Liver (tissue), 9 donors: ENCODE results near the gene ZNF331. TPM values are rescaled to one million over a fixed set of nuclear protein-coding genes. Genes with fewer than 3 reads are reported as not detected.

Experiments
- DNase-seq: peaks from one replicate; pipeline ENCODE4 v3.0.0-alpha.2; 2017; ENCODE audit warnings: low spot score
- H3K27ac ChIP-seq, 2 donors: one replicate each; pipeline ENCODE4 v1.7.0; 2013; ENCODE audit warnings: inconsistent platforms in 2 of 2, low read length in 2 of 2, control low read depth in 1 of 2, low read depth in 1 of 2, mild to moderate bottlenecking in 1 of 2
- H3K27me3 ChIP-seq, 4 donors: one replicate each; pipeline versions ENCODE4 v1.6.1 to v1.7.0; 2013; ENCODE audit warnings: low read length in 3 of 4, inconsistent platforms in 1 of 4, mild to moderate bottlenecking in 1 of 4, moderate library complexity in 1 of 4; ENCODE audit not compliant: control insufficient read depth in 4 of 4, insufficient read depth in 4 of 4
- H3K36me3 ChIP-seq, 4 donors: one replicate each; pipeline versions ENCODE4 v1.6.1 to v1.7.0; 2013; ENCODE audit warnings: low read length in 3 of 4, mild to moderate bottlenecking in 3 of 4, low read depth in 1 of 4, moderate library complexity in 1 of 4; ENCODE audit not compliant: control insufficient read depth in 4 of 4, insufficient read depth in 3 of 4
- H3K4me1 ChIP-seq, 4 donors: one replicate each; pipeline versions ENCODE4 v1.6.1 to v1.7.0; 2013; ENCODE audit warnings: low read length in 3 of 4, mild to moderate bottlenecking in 3 of 4, moderate library complexity in 1 of 4; ENCODE audit not compliant: control insufficient read depth in 4 of 4, insufficient read depth in 4 of 4
- H3K4me3 ChIP-seq, 3 donors: one replicate each; pipeline versions ENCODE4 v1.6.1 to v1.7.0; 2013; ENCODE audit warnings: low read length in 3 of 3, control low read depth in 1 of 3, low read depth in 1 of 3, mild to moderate bottlenecking in 1 of 3
- H3K9ac ChIP-seq, 2 donors: one replicate each; pipeline ENCODE4 v1.7.0; 2013; ENCODE audit warnings: low read length in 2 of 2, mild to moderate bottlenecking in 2 of 2, moderate library complexity in 2 of 2, control low read depth in 1 of 2, low read depth in 1 of 2
- H3K9me3 ChIP-seq, 4 donors: one replicate each; pipeline versions ENCODE4 v1.6.1 to v1.7.0; 2013; ENCODE audit warnings: low read length in 3 of 4; ENCODE audit not compliant: control insufficient read depth in 4 of 4
- ATF3 ChIP-seq: IDR thresholded peaks from 2 replicates; pipeline ENCODE4 v1.6.1; 2016; ENCODE audit warnings: antibody characterized with exemption
- EGR1 ChIP-seq, 2 donors: IDR thresholded peaks; 2 replicates each; pipeline ENCODE4 v1.6.1; 2016 to 2018; ENCODE audit warnings: antibody characterized with exemption in 2 of 2, low read depth in 2 of 2
- FOXA1 ChIP-seq: IDR thresholded peaks from 2 replicates; pipeline ENCODE4 v1.6.1; 2016; ENCODE audit warnings: antibody characterized with exemption
- FOXA2 ChIP-seq: IDR thresholded peaks from 2 replicates; pipeline ENCODE4 v1.6.1; 2016; ENCODE audit warnings: antibody characterized with exemption
- HNF4A ChIP-seq, 2 donors: conservative IDR thresholded peaks; 2 replicates each; pipeline ENCODE4 v1.6.1; 2016; ENCODE audit warnings: antibody characterized with exemption in 2 of 2, mild to moderate bottlenecking in 2 of 2
- HNF4G ChIP-seq: IDR thresholded peaks from 2 replicates; pipeline ENCODE4 v1.6.1; 2016; ENCODE audit warnings: antibody characterized with exemption
- JUND ChIP-seq, 2 donors: IDR thresholded peaks; 2 replicates each; pipeline ENCODE4 v1.6.1; 2016; ENCODE audit warnings: antibody characterized with exemption in 2 of 2
- REST ChIP-seq: IDR thresholded peaks from 2 replicates; pipeline ENCODE4 v1.6.1; 2016; ENCODE audit warnings: antibody characterized with exemption, mild to moderate bottlenecking
- RXRA ChIP-seq, 2 donors: IDR thresholded peaks; 2 replicates each; pipeline ENCODE4 v1.6.1; 2017 to 2018; ENCODE audit warnings: antibody characterized with exemption in 2 of 2, mild to moderate bottlenecking in 1 of 2
- SP1 ChIP-seq: IDR thresholded peaks from 2 replicates; pipeline ENCODE4 v1.6.1; 2018; ENCODE audit warnings: antibody characterized with exemption, mild to moderate bottlenecking
- TAF1 ChIP-seq: conservative IDR thresholded peaks from 2 replicates; pipeline ENCODE4 v1.6.1; 2016; ENCODE audit warnings: antibody characterized with exemption, mild to moderate bottlenecking
- whole genome bisulfite sequencing: extraction: QIAGEN DNeasy Blood & Tissue Kit; methylation state at CpG from one replicate; pipeline ENCODE4 v1.1.7; 2013; 5-methylcytosine and 5-hydroxymethylcytosine counted together
- polyA plus RNA-seq, 2 donors: library from polyadenylated mRNA; stranded (reverse) in 1 of 2; unstranded in 1 of 2; fragments of 200-250 nt in 1 of 2; fragments of >200 nt in 1 of 2; fragmentation: Nextera tagmentation in 1 of 2; extraction: Ambion mirVana in 1 of 2; gene quantifications; one replicate each; pipeline versions ENCODE4 v1.2.1 to v1.2.3, GENCODE V29; 2013 to 2015
- total RNA-seq, 2 donors: library from RNA; depleted of rRNA; stranded (reverse); fragments of >200 nt; gene quantifications; one replicate each; pipeline ENCODE4 v1.2.3, GENCODE V29; 2014
- TF ChIP-seq, protein P1 (sequence below): IDR thresholded peaks from 2 replicates; pipeline ENCODE4 v1.6.1; 2016; ENCODE audit warnings: antibody characterized with exemption
- donor health status: healthy.
- donor health status: healthy.
- donor health status: healthy.
- donor health status: healthy.
- donor health status: healthy.

Gene ZNF331
- total and polyA plus RNA-seq, 4 donors, result 2.8 to 9.7 (median 5.7) TPM

- Histone ChIP-seq H3K4me3 (no peak overlapping the region), H3K27me3 (no peaks in the 10 kb centered on the region), H3K9me3 (no peaks in the 10 kb centered on the region), H3K27ac (no peak overlapping the region), H3K36me3 (no peaks in the 10 kb centered on the region), H3K9ac (no peak overlapping the region), H3K4me1 (no peaks in the 10 kb centered on the region)
- DNase-seq, result no peak
- 69% methylated on average over 16 of the region's 16 CpGs for WGBS
- no peak for TF ChIP-seq JUND (IDR thresholded peaks at IDR 0.05)
- TF ChIP-seq, protein P1, sequence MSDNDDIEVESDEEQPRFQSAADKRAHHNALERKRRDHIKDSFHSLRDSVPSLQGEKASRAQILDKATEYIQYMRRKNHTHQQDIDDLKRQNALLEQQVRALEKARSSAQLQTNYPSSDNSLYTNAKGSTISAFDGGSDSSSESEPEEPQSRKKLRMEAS, result no peak
Measured at GRCh38 chr19:53624771-53625545, 87.0 kb downstream of the ZNF331 start.

GRCh38 chr19:53626486-53626885 lies 88.5 kb downstream of the ZNF331 start:
- DNase-seq, result no peak
- H3K36me3 ChIP-seq, result no peaks in the 10 kb centered on the region
- no peaks in the 10 kb centered on the region for H3K4me1 ChIP-seq
- H3K27ac ChIP-seq, result no peak overlapping the region
- TF ChIP-seq HNF4G, result no peak
- TF ChIP-seq ATF3, result no peak
- TF ChIP-seq RXRA (IDR thresholded peaks at IDR 0.05), result no peak
- no peak for TF ChIP-seq FOXA2
- TF ChIP-seq TAF1, result no peak
- TF ChIP-seq FOXA1, result no peak
- no peak for TF ChIP-seq SP1
- TF ChIP-seq EGR1 (IDR thresholded peaks at IDR 0.05; ENCODE audit: low read depth in 2 of 2), result no peak
- no peak for TF ChIP-seq REST
- H3K9ac ChIP-seq, result no peak overlapping the region
- H3K27me3 ChIP-seq, result no peaks in the 10 kb centered on the region
- H3K9me3 ChIP-seq, result no peaks in the 10 kb centered on the region
- 89% methylated on average over 9 of the region's 9 CpGs for WGBS
- no peak overlapping the region for H3K4me3 ChIP-seq

DNA sequence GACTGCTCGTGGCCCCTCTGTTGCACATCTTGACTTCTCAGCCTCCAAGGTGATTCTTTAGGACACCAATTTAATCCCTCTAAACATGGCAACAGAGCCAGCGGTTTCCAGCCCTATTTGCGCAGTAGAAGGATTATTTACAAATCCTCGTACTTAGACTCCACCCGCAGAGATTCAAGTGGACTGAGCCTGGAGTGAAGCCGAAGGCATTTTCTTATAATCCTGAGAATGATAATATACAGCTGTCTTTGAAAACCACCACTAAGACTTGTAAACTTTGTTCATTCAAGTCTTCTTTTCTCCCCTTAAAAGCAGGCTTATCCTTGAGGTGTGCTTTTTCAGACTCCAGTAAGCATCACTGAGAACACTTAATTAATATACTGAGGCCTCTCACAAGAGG lies 89.0 kb downstream of the ZNF331 start:
- Histone ChIP-seq H3K4me1 (no peaks in the 10 kb centered on the region), H3K9me3 (peaks cover 0 to 2% (median 0%) of the 10 kb centered on the region in 4 donors), H3K4me3 (no peak overlapping the region), H3K27me3 (no peaks in the 10 kb centered on the region), H3K27ac (no peak overlapping the region), H3K36me3 (no peaks in the 10 kb centered on the region), H3K9ac (no peak overlapping the region)
- WGBS, result 71% methylated on average over 6 of the region's 6 CpGs
- DNase-seq, result no peak
- TF ChIP-seq JUND (IDR thresholded peaks at IDR 0.05), result no peak
- TF ChIP-seq HNF4A (conservative IDR thresholded peaks at IDR 0.05), result no peak

Other genes starting within 250 kb of the ZNF331 start
- 1 to 10 TPM; 2.3 to 5.8 TPM for gene ZNF845, start 204.4 kb upstream of the ZNF331 start, total RNA-seq
- gene ZNF845, start 204.4 kb upstream of the ZNF331 start, polyA plus RNA-seq, result under 1 TPM; 0.68 to 0.74 TPM
- 1 to 10 TPM; 1.7 to 5.2 TPM for gene ZNF525, start 172.4 kb upstream of the ZNF331 start, total RNA-seq
- gene ZNF525, start 172.4 kb upstream of the ZNF331 start, polyA plus RNA-seq, result 1 to 10 TPM; 1.1 to 1.2 TPM
- 1 to 10 TPM; 8.0 to 8.5 TPM for gene ZNF765, start 143.0 kb upstream of the ZNF331 start, total RNA-seq
- 1 to 10 TPM; 1.3 to 2.4 TPM for gene ZNF765, start 143.0 kb upstream of the ZNF331 start, polyA plus RNA-seq
- 1 to 10 TPM; 6.2 to 6.3 TPM for gene ZNF761, start 106.2 kb upstream of the ZNF331 start, total RNA-seq
- gene ZNF761, start 106.2 kb upstream of the ZNF331 start, polyA plus RNA-seq, result 1 to 10 TPM; 2.7 to 4.0 TPM
- 1 to 10 TPM; 1.9 to 4.1 TPM for gene ZNF813, start 70.4 kb upstream of the ZNF331 start, total RNA-seq
- gene ZNF813, start 70.4 kb upstream of the ZNF331 start, polyA plus RNA-seq, result under 1 TPM; 0.35 to 0.57 TPM
- not detected for gene DPRX, start 93.9 kb downstream of the ZNF331 start, total RNA-seq
- gene DPRX, start 93.9 kb downstream of the ZNF331 start, polyA plus RNA-seq, result not detected